Measurements from ENCODE around the gene ACAD11.
A peak's percentile ranks its signal among the peaks of the same experiment; 100 is the strongest.
"Not testable (repeated sequence)": the region's sequence is repeated elsewhere in the genome, so short reads cannot be mapped to it uniquely, and the experiment has no call there.

ACAD11 gene

DNA sequence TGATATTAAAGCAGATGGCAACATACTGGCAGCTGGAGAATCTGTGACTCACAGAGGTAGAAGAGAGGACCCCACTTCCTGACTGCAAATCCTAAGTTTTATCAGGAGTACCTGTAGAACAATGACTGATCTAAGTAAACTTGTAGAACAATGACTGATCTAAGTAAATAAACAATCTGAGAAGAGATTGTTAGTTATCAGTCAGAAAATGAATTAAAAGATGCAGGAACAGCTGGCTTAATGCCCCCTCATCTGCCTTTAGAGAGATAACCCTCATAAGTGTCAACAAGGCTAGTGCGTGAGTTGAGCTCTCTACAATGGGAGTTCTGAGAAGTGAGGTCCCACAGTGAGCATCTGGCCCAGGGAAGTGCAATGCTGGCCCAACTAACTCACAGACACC lies 14.6 kb downstream of the ACAD11 start:
- no peak for FAIRE-seq
- TF ChIP-seq POLR2AphosphoS5 (IDR thresholded peaks at IDR 0.05; ENCODE audit: low read depth, low read length) (no peak), TAF1 (IDR thresholded peaks at IDR 0.05; ENCODE audit: borderline replicate concordance, low read depth, low read length) (no peak), POLR2A (IDR thresholded peaks at IDR 0.05; ENCODE audit: low read depth, low read length) (no peak)
- DNase-seq (ENCODE audit: insufficient read length), result no peak

DNA sequence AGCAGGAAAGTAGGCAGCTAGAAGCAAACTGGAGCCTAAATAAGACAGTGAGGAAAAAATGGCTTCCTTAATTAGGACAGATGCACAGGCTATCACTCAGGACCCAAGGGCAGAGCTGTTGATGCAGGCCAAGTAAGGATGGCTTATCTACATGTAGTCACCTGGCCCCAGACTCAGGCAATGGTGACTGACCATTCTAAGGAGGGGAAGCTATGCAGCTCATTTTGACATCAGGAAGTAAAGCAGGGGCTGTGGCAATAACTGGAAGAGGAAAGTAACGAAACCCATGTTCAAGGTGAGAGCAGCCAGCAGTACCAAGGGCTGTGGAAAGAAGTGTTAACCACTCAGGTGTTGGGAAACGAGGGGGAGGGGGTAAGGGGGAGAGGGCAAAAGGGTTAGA lies 16.2 kb downstream of the ACAD11 start:
- no peak for DNase-seq (ENCODE audit: insufficient read length)
- TF ChIP-seq TAF1 (IDR thresholded peaks at IDR 0.05; ENCODE audit: borderline replicate concordance, low read depth, low read length), result no peak
- no peak for TF ChIP-seq POLR2A (IDR thresholded peaks at IDR 0.05; ENCODE audit: low read depth, low read length)
- no peak for TF ChIP-seq POLR2AphosphoS5 (IDR thresholded peaks at IDR 0.05; ENCODE audit: low read depth, low read length)
- no peak for FAIRE-seq

DNA sequence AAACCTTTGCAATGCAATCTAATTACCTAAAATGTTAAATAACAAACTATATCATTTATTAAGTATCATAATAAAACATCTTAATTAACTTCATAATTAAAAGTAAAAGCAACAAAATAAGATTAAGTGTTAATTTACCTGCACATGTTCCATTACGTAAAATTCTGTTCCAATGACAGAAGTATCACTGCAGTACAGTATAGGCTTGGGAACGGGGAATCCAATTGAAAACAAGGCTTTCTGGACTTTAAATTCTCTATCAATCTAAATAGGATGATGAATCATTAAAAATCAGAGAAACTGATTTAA lies 17.1 kb downstream of the ACAD11 start:
- FAIRE-seq, result no peak
- TF ChIP-seq POLR2AphosphoS5 (IDR thresholded peaks at IDR 0.05; ENCODE audit: low read depth, low read length) (no peak), TAF1 (IDR thresholded peaks at IDR 0.05; ENCODE audit: borderline replicate concordance, low read depth, low read length) (no peak)
- no peak for DNase-seq (ENCODE audit: insufficient read length)

DNA sequence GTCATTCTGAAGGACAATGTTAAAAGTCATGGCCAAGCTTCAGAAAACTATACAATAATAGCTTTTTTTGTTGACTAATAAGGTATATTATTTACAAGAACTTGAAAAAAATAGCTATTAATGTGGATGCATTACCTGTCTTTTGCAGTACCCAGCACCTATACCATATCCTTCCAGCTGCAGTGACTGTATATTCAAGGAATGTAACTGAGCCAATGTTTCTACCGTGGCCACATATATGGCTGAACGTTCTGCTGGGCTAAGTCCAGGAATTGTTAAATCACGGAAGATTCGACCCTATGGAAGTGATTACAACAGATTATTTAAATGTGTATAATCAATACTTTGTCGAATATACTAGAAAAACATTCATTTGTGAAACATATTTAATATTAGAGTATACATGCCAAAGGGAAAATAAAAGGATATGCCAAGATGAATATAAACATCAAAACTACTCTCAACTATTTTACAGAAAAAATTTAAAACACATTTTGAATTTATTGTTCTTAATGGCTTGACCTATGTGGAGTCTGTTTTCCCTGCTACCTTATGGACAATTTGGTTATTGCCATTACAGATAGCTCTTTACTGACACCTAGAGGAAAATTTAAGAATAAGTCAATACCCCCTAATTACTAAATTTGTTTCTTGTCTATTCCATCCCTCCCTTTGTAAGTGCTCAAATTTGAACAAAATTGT lies 17.6 kb downstream of the ACAD11 start:
- DNase-seq (ENCODE audit: insufficient read length) (no peak), FAIRE-seq (peak; percentile 80)
- TF ChIP-seq POLR2AphosphoS5 (IDR thresholded peaks at IDR 0.05; ENCODE audit: low read depth, low read length) (no peak), POLR2A (IDR thresholded peaks at IDR 0.05; ENCODE audit: low read depth, low read length) (no peak), TAF1 (IDR thresholded peaks at IDR 0.05; ENCODE audit: borderline replicate concordance, low read depth, low read length) (no peak)

DNA sequence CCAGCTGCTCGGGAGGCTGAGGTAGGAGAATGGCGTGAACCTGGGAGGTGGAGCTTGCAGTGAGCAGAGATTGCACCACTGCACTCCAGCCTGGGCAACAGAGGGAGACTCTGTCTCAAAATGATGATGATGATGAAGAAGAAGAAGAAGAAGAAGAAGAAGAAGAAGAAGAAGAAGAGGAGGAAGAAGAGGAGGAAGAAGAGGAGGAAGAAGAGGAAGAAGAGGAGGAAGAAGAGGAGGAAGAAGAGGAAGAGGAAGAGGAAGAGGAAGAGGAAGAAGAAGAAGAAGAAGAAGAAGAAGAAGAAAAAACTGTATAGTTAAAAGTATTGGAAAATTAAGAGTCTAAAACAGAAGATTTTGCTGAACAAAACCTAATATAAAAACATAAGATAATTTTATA lies 18.2 kb downstream of the ACAD11 start:
- not testable (repeated sequence) for FAIRE-seq

DNA sequence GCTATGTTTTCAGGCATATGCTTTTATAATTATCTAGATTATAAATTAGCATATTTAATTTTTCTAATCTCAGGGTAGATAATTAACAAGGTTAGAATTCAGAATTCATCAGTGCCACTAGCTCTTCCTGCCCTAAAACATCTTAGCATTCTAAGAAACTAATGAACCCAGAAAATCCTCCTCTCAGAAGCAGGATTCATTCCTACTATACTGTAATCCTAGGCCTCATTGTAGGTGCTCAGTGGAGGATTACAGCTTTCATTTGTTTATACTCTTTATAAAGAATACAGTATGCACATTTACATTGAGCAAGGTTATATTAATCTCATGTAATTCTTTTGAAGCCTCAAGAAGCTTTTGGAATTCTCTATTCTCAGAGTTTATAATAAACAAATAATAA lies 20.9 kb downstream of the ACAD11 start:
- no peak for DNase-seq (ENCODE audit: insufficient read length)
- no peak for FAIRE-seq
- no peak for TF ChIP-seq POLR2A (IDR thresholded peaks at IDR 0.05; ENCODE audit: low read depth, low read length)
- TF ChIP-seq POLR2AphosphoS5 (IDR thresholded peaks at IDR 0.05; ENCODE audit: low read depth, low read length), result no peak

More for the DNA sequence above, 18.2 kb downstream of the ACAD11 start:
- not testable (repeated sequence) for DNase-seq (ENCODE audit: insufficient read length)

GRCh38 chr3:132637590-132637989 lies 22.0 kb downstream of the ACAD11 start:
- TF ChIP-seq POLR2A (IDR thresholded peaks at IDR 0.05; ENCODE audit: low read depth, low read length) (no peak), POLR2AphosphoS5 (IDR thresholded peaks at IDR 0.05; ENCODE audit: low read depth, low read length) (no peak), TAF1 (IDR thresholded peaks at IDR 0.05; ENCODE audit: borderline replicate concordance, low read depth, low read length) (no peak)
- FAIRE-seq (no peak), DNase-seq (ENCODE audit: insufficient read length) (no peak)

- FAIRE-seq (no peak), DNase-seq (ENCODE audit: insufficient read length) (no peak)
- no peak for TF ChIP-seq TAF1 (IDR thresholded peaks at IDR 0.05; ENCODE audit: borderline replicate concordance, low read depth, low read length)
- no peak for TF ChIP-seq POLR2AphosphoS5 (IDR thresholded peaks at IDR 0.05; ENCODE audit: low read depth, low read length)
- TF ChIP-seq POLR2A (IDR thresholded peaks at IDR 0.05; ENCODE audit: low read depth, low read length), result no peak
Measured at GRCh38 chr3:132635052-132635451, 24.6 kb downstream of the ACAD11 start.

GRCh38 chr3:132630612-132631011 lies 29.0 kb downstream of the ACAD11 start:
- FAIRE-seq, result no peak
- DNase-seq (ENCODE audit: insufficient read length), result no peak
- TF ChIP-seq POLR2A (IDR thresholded peaks at IDR 0.05; ENCODE audit: low read depth, low read length) (no peak), TAF1 (IDR thresholded peaks at IDR 0.05; ENCODE audit: borderline replicate concordance, low read depth, low read length) (no peak), POLR2AphosphoS5 (IDR thresholded peaks at IDR 0.05; ENCODE audit: low read depth, low read length) (no peak)

GRCh38 chr3:132629928-132630327 lies 29.7 kb downstream of the ACAD11 start:
- TF ChIP-seq POLR2AphosphoS5 (IDR thresholded peaks at IDR 0.05; ENCODE audit: low read depth, low read length) (no peak), TAF1 (IDR thresholded peaks at IDR 0.05; ENCODE audit: borderline replicate concordance, low read depth, low read length) (no peak)
- FAIRE-seq (no peak), DNase-seq (ENCODE audit: insufficient read length) (no peak)

GRCh38 chr3:132628157-132628556 lies 31.5 kb downstream of the ACAD11 start:
- DNase-seq (ENCODE audit: insufficient read length) (no peak), FAIRE-seq (no peak)
- TF ChIP-seq TAF1 (IDR thresholded peaks at IDR 0.05; ENCODE audit: borderline replicate concordance, low read depth, low read length), result no peak
- no peak for TF ChIP-seq POLR2AphosphoS5 (IDR thresholded peaks at IDR 0.05; ENCODE audit: low read depth, low read length)
- no peak for TF ChIP-seq POLR2A (IDR thresholded peaks at IDR 0.05; ENCODE audit: low read depth, low read length)

- FAIRE-seq, result no peak
- no peak for TF ChIP-seq POLR2A (IDR thresholded peaks at IDR 0.05; ENCODE audit: low read depth, low read length)
- no peak for TF ChIP-seq POLR2AphosphoS5 (IDR thresholded peaks at IDR 0.05; ENCODE audit: low read depth, low read length)
- no peak for TF ChIP-seq TAF1 (IDR thresholded peaks at IDR 0.05; ENCODE audit: borderline replicate concordance, low read depth, low read length)
- no peak for DNase-seq (ENCODE audit: insufficient read length)
Measured at GRCh38 chr3:132626955-132627354, 32.7 kb downstream of the ACAD11 start.

DNA sequence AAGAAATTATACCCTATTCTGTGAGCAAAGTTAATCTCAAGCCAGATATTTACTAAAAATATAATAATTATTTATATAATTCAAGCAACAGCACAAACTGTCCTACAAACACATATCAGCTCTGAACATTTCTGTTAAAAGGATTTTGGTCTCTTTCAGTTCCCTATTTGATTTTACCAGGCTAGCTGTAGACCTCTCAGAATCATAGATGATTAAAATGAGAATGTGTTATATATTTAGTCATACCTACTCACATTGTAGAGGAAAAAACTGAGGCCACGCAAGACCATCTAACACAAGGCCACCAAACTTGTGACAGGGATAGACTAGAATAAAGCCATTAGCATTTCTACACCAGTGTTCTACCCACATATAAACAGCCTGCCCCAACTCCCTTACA lies 34.0 kb downstream of the ACAD11 start:
- TF ChIP-seq TAF1 (IDR thresholded peaks at IDR 0.05; ENCODE audit: borderline replicate concordance, low read depth, low read length) (no peak), POLR2AphosphoS5 (IDR thresholded peaks at IDR 0.05; ENCODE audit: low read depth, low read length) (no peak), POLR2A (IDR thresholded peaks at IDR 0.05; ENCODE audit: low read depth, low read length) (no peak)
- FAIRE-seq, result peak; percentile 48
- DNase-seq (ENCODE audit: insufficient read length), result no peak
